Urothelium cell line (cell line): ENCODE results near the gene ABCC8.

Experiments used
- DNase-seq: peaks from one replicate; pipeline ENCODE4 v3.0.0; 2011; ENCODE audit warnings: low spot score, mixed read lengths
- FAIRE-seq: peaks from 2 replicates; lab custom pipeline; 2011; peaks lifted over from hg19 to GRCh38; lab: Jason Lieb, UNC

ABCC8 gene

DNA sequence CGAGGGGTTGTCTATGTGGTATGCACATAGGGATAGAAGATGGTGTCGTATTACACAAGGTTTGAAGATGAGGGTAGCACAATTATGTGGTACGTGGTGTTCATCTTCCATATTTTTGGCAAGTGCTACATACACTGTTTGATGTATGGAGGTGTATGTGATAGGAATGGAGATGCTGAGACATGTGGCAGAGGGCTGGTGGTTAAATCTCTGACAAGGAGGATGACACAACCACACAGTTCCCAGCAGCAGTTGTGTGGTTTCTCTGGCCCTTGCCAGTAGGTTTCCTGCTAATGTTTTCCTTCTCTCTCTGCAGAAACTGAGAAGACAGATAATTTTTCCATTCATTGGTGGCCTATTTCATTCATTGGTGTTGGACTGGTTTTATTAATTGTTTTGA is 108.1 kb downstream of the ABCC8 start:
- DNase-seq (no peak), FAIRE-seq (no peak)

GRCh38 chr11:17366495-17366894 is 110.2 kb downstream of the ABCC8 start:
- FAIRE-seq (no peak), DNase-seq (no peak)

DNA sequence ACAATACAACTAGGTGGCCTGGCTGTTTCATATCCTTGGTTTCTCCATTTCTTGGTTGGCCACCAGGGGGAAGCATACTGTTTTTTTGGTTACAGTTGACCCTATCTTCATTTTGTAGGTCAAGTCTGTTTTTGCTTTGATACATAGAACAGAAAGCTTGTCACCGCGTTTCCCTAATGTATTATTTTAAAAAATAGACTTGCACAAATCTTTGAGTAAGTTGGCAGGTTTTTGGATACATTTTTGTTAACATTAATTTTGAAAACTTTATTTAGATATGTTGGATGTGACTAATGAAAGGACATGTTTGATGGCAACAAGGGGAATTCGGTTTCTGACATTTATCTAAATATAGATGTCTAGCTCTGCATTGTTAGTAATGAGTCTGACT is 122.0 kb downstream of the ABCC8 start:
- FAIRE-seq = no peak

GRCh38 chr11:17353821-17354600 is 122.6 kb downstream of the ABCC8 start:
- FAIRE-seq = no peak

More for the DNA sequence above, 122.0 kb downstream of the ABCC8 start:
- DNase-seq = peak; percentile 65

GRCh38 chr11:17352950-17353820 is 123.5 kb downstream of the ABCC8 start:
- no peak for FAIRE-seq
- DNase-seq = peak; percentile 65

More at GRCh38 chr11:17353821-17354600, 122.6 kb downstream of the ABCC8 start:
- DNase-seq = no peak

GRCh38 chr11:17351510-17352176 is 125.0 kb downstream of the ABCC8 start, which contains the start of gene NCR3LG1:
Gene NCR3LG1 (plus strand): TSS chr11:17351800. CDS start chr11:17351970, 170 bp downstream.
- no peak for DNase-seq
- FAIRE-seq = no peak

- no peak for DNase-seq
- FAIRE-seq = no peak
Observed at GRCh38 chr11:17351172-17351509, 125.5 kb downstream of the ABCC8 start.

DNA sequence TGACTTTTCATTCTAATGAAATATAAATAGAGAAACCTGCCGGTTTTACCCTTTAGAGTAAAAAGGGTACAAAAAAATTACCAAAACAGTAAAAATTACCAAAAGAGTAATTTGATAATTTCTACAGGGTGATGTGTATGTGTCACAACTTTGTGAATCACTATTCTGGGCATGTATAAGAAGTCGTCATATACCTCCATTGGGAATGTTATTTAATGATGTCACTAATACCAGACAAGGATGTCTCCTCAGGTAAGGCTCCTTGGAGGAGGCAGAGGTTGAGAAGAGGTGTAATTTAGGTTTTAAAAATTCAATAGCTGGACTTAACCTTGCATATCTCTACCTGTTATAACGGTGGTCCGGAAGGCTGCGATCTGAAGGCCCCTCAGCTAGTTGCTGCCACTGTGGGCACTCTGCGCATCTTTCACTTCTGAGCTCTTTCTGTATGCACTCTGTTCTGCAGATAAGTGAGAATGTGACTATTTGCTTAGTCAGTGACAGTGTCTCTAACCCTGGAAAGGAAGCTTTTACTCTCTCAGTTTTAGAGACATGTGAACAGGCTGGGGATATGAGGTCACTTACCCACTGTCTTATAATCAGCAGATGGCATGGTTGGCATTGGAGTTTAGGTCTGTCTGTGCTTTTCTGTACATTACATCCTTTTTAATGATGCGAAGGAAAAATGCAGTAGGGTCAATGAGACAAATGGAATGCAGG is 126.0 kb downstream of the ABCC8 start:
- FAIRE-seq (no peak), DNase-seq (no peak)

- DNase-seq (no peak), FAIRE-seq (no peak)
Observed at GRCh38 chr11:17347676-17348075, 129.0 kb downstream of the ABCC8 start.

DNA sequence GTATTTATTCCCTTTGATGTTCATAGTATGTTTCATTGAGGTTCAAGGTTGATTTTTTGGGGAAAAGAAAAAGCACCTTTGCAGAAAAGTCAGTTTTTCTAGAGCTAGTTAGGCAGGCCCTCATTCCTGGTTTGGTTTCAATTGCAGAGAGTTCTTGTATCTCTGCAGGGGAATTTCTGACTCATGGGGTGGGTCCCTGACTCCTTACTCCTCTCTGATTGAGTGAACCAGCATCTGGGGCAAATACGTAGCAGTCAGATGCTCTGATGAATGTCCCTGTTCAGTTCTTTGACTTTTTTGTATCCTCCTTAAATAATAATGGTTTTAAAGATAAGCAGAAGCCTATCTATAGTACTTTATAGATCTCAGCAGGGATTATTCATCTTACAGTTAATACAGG is 132.7 kb downstream of the ABCC8 start:
- FAIRE-seq (no peak), DNase-seq (no peak)

DNA sequence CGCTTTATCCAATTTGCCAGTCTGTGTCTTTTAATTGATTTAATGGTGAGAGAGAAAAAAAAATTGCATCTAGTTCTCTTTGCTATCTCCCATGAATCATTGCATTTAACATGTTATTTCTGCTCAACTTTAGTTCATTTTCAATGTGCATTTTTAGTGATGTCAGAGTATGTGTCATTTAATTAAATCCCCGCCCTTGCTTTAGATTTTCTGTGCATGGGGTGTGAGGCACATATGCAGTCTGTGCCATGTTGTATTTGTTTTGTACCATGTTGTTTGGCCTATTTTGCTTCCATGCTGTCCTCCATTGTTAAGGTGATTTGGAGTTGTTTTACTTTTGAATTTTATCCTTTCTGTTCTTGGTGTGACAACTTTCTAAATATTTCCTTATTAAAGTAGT is 133.4 kb downstream of the ABCC8 start:
- FAIRE-seq = no peak

More for the DNA sequence above, 133.4 kb downstream of the ABCC8 start:
- DNase-seq = no peak
